Activated T-helper 1 cell treated with anti-CD3 and anti-CD28 coated beads, Interleukin-12 subunit alpha, Interleukin-12 subunit beta, Interleukin-2, Interleukin-4 antibody, amounts not matched to agents 30 ng/mL and 10 ng/mL and 1 ng/mL, durations not matched to agents 14 hours and 24 hours and 36 hours (primary cell): ENCODE measurements around the gene ZNF548. TPM values are rescaled to one million over a fixed set of nuclear protein-coding genes. Genes with fewer than 3 reads are reported as not detected.

ENCODE experiments used
- DNase-seq: peaks from one replicate; pipeline ENCODE4 v3.0.0; 2021; ENCODE audit warnings: low spot score
- H3K27ac Mint-ChIP-seq: one replicate; pipeline ENCODE4 v1.8.0; 2021; ENCODE audit warnings: mild to moderate bottlenecking, mixed read lengths
- H3K27me3 Mint-ChIP-seq: one replicate; pipeline ENCODE4 v1.8.0; 2022; ENCODE audit warnings: mild to moderate bottlenecking, moderate library complexity, mixed read lengths; ENCODE audit not compliant: insufficient read depth
- H3K36me3 Mint-ChIP-seq: one replicate; pipeline ENCODE4 v1.8.0; 2021; ENCODE audit warnings: low read depth, mixed read lengths
- H3K4me1 Mint-ChIP-seq: one replicate; pipeline ENCODE4 v1.8.0; 2021; ENCODE audit warnings: low read depth, mixed read lengths
- H3K4me3 Mint-ChIP-seq: one replicate; pipeline ENCODE4 v1.8.0; 2021; ENCODE audit warnings: mild to moderate bottlenecking, moderate library complexity, mixed read lengths
- H3K9me3 Mint-ChIP-seq: one replicate; pipeline ENCODE4 v1.8.0; 2021; ENCODE audit warnings: mixed read lengths
- intact Hi-C: fragments of 100-400 bp; cut with micrococcal nuclease; formaldehyde crosslinking; loops from one replicate; pipeline ENCODE4 v1.15.1; 2024
- total RNA-seq: library from RNA; stranded (reverse); gene quantifications from 2 replicates; pipeline ENCODE4 v1.2.3, GENCODE V29; 2022

Gene ZNF548
- 11.3 and 12.1 TPM in 2 replicates for total RNA-seq

DNA sequence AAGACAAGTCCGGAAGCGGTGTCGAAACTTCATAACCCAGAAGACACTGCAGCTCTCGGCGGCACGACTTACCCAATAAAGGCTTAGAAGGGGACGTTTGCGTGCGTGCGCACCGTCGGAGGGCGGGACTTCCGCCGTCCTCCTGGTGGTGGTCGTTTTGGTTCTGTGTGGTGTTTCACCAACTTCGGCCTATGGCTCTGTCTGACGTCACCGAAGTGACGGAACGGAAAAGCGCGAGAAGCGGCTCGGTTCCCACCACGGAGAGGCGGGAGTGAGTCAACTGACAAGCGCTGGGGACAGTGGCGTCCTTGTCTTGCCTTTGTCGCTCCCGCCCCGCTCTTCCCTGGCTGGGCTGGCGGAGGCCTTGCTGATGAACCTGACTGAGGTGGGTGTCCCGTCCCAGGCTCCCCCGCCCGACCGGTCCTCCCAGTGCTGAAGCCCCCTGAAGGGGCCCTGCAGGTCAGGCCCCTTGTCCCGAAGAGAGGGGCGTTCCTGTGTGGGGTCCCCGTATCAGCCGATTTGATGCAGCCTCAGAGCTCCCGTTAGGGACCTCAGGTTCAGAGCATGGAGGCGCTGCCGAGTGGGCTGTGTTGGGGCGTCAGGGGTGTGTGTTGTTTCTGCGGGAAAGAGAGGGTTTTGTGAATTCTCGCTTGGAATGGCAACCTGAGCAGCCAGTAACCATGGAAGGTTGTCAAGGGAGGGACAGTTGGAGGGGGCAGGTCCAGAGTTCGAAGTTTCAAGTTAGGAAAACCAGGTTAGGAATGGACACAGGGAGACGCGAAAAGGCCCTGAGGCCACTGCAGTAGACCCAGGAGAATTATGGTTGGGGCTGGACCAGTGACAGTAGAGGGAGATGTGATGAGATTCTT is at the start of gene ZNF548:
Gene ZNF548 (plus strand): TSS at position 125 of the 869 bp plus-strand sequence. CDS start 246 bp downstream, at position 371.
- peaks cover 54% of the 10 kb centered on the region for H3K9me3 Mint-ChIP-seq

DNA sequence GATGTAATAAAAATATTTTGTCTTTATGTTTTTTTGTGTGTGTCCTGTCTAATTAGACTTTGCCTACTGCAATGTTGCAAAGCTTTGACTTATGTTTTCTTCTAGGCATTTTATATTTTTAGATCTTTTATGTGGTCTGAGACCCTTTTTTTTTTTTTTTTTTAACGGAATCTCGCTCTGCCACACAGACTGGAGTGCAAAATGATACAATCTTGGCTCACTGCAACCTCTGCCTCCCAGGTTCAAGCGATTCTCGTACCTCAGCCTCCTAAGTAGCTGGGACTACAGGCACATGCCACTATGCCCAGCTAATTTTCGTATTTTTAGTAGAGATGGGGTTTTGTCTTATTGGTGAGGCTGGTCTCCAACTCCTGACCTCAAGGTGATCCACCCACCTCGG is 47.1 kb upstream of the ZNF548 start:
- Mint-ChIP-seq H3K4me3 (no peak overlapping the region), H3K27ac (no peak overlapping the region), H3K9me3 (peaks cover 20% of the 10 kb centered on the region), H3K36me3 (no peaks in the 10 kb centered on the region), H3K4me1 (no peaks in the 10 kb centered on the region), H3K27me3 (no peaks in the 10 kb centered on the region)
- intact Hi-C loops, result no loop called here
- no peak for DNase-seq

More for the DNA sequence above, at the start of gene ZNF548:
- intact Hi-C loops, result loop anchor here (1.0 kb wide), 12 partner anchors 21 to 612 kb away; partner anchors contain the start of genes TRAPPC2B, ZNF134, ZNF17 and ZNF264
- H3K27me3 Mint-ChIP-seq, result no peaks in the 10 kb centered on the region
- peak within 1 kb of the TSS; percentile 94 for H3K27ac Mint-ChIP-seq
- peak; percentile 92 for DNase-seq
- peak within 1 kb of the TSS; percentile 94 for H3K4me3 Mint-ChIP-seq
- peaks cover 25% of the 10 kb centered on the region for H3K36me3 Mint-ChIP-seq
- peaks cover 30% of the 10 kb centered on the region for H3K4me1 Mint-ChIP-seq

DNA sequence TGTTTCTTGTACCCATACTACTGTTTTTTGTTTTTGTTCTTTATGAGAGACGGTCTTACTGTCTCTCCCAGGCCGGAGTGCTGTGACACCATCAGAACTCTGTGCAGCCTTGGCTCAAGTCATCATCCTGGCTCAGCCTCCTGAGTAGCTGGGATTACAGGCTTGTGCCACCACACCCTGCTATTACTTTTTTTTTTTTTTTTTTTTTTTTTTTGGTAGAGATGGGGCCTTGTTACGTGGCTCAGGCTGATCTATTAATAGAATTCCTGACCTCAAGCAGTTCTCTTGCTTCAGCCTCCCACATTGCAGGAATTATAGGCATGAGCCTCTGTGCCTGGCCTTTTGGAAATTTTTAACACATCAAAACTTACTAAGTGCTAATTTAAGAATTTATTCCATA is 41.5 kb upstream of the ZNF548 start:
- DNase-seq, result no peak

DNA sequence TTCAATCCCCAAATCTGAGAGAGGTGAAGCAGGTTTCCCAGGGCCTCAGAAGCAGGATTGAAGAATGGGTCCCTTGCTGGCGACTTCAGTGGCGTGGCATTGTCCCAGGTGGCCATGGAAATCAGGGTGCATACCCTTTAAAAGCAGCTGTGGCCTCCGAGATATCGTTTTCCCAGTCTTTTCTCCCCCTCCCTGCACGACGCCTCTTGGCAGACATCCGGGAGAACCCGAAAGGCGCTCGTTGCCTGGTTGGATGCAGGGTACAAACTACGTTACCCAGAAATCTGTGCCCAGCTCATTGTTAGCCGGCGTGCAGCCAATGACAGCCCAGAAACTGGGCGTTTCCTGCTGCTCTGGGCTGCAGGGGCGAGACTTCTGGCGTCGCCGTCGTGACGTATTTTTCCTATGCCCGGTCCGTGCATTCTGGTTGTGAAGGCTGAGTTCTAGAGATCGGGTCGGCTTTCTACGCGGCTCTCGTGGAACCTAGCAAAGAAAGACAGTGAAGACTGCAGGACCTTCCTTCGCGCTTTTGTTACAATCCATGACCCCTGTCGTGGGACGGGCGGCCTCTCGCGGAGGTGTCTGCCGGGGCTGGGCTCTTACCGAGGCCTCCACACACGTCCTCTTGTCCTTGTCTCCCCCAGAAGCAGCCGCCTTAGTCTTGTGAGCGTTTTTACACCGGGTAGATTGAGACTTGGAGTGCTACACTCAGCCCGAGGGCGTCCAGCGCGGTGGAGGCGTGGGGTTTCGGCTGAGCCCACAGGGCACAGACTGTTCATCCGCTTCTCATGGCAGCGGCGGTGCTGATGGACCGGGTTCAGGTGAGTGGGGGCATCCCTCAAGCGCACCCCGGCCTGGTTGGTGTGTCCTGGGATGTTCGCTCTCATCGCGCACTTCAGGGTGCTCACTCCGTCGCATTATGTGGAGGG is 38.5 kb upstream of the ZNF548 start, which contains the start of gene ZNF304:
Gene ZNF304 (plus strand): TSS at position 395 of the 929 bp plus-strand sequence. CDS start 394 bp downstream, at position 789.
- peaks cover 50% of the 10 kb centered on the region for H3K36me3 Mint-ChIP-seq

More for the DNA sequence above, 41.5 kb upstream of the ZNF548 start:
- peaks cover 21% of the 10 kb centered on the region for H3K36me3 Mint-ChIP-seq
- H3K27me3 Mint-ChIP-seq, result no peaks in the 10 kb centered on the region
- intact Hi-C loops, result no loop called here
- H3K27ac Mint-ChIP-seq, result no peak overlapping the region
- H3K4me1 Mint-ChIP-seq, result peaks cover 23% of the 10 kb centered on the region
- peaks cover 26% of the 10 kb centered on the region for H3K9me3 Mint-ChIP-seq
- no peak overlapping the region for H3K4me3 Mint-ChIP-seq

DNA sequence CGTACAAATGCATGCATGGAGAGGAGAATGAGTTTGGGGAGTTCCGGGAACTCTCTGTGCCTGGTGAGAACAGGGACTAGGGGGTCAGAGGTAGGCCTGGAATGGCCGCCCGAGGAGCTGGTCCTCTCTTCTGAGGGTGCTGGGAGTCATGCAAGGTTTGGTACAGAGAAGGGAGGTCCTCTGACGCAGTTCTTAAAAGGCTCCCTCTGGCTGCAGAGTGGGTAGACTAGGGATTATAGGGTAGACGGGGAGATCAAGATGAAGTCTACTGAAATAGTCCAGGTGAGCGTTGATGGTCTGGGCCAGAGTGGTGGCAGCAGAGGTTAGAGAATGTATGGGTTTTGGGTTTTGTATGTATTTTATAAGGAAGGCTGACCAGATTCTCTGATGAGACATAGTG is 37.8 kb upstream of the ZNF548 start:
- intact Hi-C loops, result loop anchor here (1.0 to 5.0 kb wide), 8 partner anchors 11 to 175 kb away; partner anchors contain the start of genes TRAPPC2B, ZNF17, ZNF460 and ZNF543
- H3K27ac Mint-ChIP-seq, result peak overlapping the region; percentile 90
- H3K36me3 Mint-ChIP-seq, result peaks cover 57% of the 10 kb centered on the region
- H3K9me3 Mint-ChIP-seq, result peaks cover 58% of the 10 kb centered on the region
- peaks cover 29% of the 10 kb centered on the region for H3K4me1 Mint-ChIP-seq
- H3K27me3 Mint-ChIP-seq, result no peaks in the 10 kb centered on the region
- H3K4me3 Mint-ChIP-seq, result peak overlapping the region; percentile 92
- no peak for DNase-seq

More for the DNA sequence above, 38.5 kb upstream of the ZNF548 start, which contains the start of gene ZNF304:
- peak within 1 kb of the TSS; percentile 90 for H3K27ac Mint-ChIP-seq
- H3K4me3 Mint-ChIP-seq, result peak within 1 kb of the TSS; percentile 92
- peaks cover 50% of the 10 kb centered on the region for H3K9me3 Mint-ChIP-seq
- no peaks in the 10 kb centered on the region for H3K27me3 Mint-ChIP-seq
- peaks cover 29% of the 10 kb centered on the region for H3K4me1 Mint-ChIP-seq
- intact Hi-C loops, result loop anchor here (1.0 to 5.0 kb wide), 8 partner anchors 12 to 176 kb away; partner anchors contain the start of genes TRAPPC2B, ZNF17, ZNF460 and ZNF543
- peak; percentile 84 for DNase-seq

DNA sequence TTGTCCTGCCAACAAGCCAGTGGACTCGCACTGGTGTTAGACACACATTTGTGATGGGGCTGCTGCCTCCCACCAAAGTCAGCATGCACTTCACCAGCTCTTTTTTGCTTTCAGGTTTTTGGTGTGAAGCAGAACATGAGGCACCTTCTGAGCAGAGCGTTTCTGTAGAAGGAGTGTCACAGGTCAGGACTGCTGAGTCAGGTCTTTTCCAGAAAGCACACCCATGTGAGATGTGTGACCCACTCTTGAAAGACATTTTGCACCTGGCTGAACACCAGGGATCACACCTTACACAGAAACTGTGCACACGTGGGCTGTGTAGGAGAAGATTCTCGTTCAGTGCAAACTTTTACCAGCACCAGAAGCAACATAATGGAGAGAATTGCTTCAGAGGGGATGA is 33.7 kb upstream of the ZNF548 start:
- Mint-ChIP-seq H3K36me3 (peaks cover 80% of the 10 kb centered on the region), H3K4me1 (peaks cover 27% of the 10 kb centered on the region), H3K9me3 (peaks cover 75% of the 10 kb centered on the region), H3K27me3 (no peaks in the 10 kb centered on the region), H3K4me3 (no peak overlapping the region), H3K27ac (no peak overlapping the region)
- intact Hi-C loops, result no loop called here
- no peak for DNase-seq

DNA sequence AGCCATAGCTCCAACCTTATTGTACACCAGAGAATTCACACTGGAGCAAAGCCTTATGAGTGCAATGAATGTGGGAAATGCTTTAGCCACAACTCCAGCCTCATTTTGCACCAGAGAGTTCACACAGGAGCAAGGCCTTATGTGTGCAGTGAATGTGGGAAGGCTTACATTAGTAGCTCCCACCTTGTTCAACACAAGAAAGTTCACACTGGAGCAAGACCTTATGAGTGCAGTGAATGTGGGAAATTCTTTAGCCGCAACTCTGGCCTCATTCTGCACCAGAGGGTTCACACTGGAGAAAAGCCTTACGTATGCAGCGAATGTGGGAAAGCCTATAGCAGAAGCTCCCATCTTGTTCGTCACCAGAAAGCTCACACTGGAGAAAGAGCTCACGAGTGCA is 32.2 kb upstream of the ZNF548 start:
- no peak overlapping the region for H3K27ac Mint-ChIP-seq
- peaks cover 71% of the 10 kb centered on the region for H3K9me3 Mint-ChIP-seq
- H3K4me3 Mint-ChIP-seq, result no peak overlapping the region
- peaks cover 72% of the 10 kb centered on the region for H3K36me3 Mint-ChIP-seq
- peaks cover 13% of the 10 kb centered on the region for H3K4me1 Mint-ChIP-seq
- H3K27me3 Mint-ChIP-seq, result no peaks in the 10 kb centered on the region
- DNase-seq, result no peak
- intact Hi-C loops, result no loop called here

DNA sequence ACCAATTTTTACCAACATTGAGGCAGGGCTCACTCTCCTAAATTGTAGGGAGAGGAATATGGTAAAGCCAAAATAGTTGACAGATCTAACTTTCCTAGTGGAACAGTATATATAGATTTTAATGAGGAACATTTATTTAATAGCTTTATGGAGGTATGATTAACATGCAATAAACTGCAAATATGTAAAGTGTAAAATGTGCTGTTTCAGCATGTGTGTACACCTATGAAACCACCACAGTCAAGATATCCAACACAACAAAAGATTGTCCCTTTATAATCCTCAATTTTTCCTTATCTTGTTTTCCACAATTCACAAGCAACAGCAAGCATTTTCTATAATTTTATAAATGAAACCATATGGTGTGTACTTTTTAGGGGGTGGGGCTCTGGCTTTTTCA is 30.4 kb upstream of the ZNF548 start:
- Mint-ChIP-seq H3K36me3 (peaks cover 61% of the 10 kb centered on the region), H3K27ac (no peak overlapping the region), H3K27me3 (no peaks in the 10 kb centered on the region), H3K4me1 (peaks cover 16% of the 10 kb centered on the region), H3K9me3 (peaks cover 68% of the 10 kb centered on the region), H3K4me3 (no peak overlapping the region)
- intact Hi-C loops, result no loop called here
- no peak for DNase-seq

DNA sequence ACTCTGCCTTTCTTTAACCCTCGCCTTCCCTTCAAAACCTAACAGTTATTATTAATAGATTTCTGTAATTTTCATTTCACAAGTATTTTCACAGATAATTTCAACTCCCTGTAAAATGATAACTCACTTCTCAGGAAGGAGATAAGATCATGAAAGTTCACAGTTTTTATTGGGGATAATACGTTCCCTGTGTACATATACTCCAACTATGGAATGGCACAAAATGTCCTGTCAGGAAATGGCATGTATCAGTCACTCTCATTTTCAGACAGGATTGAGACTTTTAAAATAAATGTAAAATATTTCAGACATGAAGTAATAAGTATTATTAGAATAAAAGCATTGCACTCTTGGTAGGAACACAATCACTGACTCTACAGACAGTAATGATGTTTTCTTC is 27.2 kb upstream of the ZNF548 start:
- Mint-ChIP-seq H3K4me3 (no peak overlapping the region), H3K9me3 (peaks cover 49% of the 10 kb centered on the region), H3K4me1 (peaks cover 17% of the 10 kb centered on the region), H3K27me3 (no peaks in the 10 kb centered on the region), H3K36me3 (peaks cover 31% of the 10 kb centered on the region), H3K27ac (peak overlapping the region; percentile 97)
- DNase-seq, result no peak
- intact Hi-C loops, result loop anchor here (2.0 kb wide), 1 partner anchor 114 kb away; the partner anchor contains the start of gene ZNF772

DNA sequence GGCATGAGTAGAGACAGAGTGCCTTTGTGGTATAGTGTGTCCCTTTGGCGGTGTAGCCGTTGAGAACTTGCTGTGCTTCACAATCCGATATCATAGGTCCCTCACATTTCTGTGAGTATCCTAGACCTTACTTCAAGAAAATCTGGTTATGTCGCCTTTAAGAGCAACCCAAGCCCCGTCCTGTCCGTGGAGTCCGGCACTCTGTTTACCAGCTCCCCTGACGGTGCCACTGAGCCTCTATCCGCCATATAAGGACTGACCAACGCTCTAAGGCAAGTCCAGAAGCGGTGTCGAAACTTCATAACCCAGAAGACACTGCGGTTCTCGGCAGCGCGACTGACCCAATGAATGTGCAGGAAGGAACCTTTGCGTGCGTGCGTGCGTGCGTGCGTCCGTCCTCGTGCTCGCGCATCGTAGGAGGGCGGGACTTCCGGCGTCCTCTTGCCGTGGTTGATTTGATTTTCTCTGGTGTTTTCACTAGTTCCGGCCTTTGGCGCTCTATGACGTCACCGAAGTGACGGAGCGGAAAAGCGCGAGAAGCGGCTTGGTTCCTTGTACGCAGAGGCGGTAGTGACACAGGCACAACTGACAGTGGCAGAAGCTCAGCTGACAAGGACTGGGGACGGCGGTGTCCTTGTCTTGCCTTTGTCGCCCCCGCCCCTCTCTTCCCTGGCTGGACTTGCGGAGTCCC is 26.5 kb upstream of the ZNF548 start, which contains the start of the genes TRAPPC2B and ZNF547:
Gene TRAPPC2B (plus strand): TSS at position 555 of the 691 bp plus-strand sequence. CDS start 1,283 bp downstream, outside the sequence.
Gene ZNF547 (plus strand): TSS at position 555 of the 691 bp plus-strand sequence. CDS start 5,005 bp downstream, outside the sequence.
- peaks cover 50% of the 10 kb centered on the region for H3K9me3 Mint-ChIP-seq
- peak; percentile 98 for DNase-seq
- peak within 1 kb of the TSS; percentile 97 for H3K27ac Mint-ChIP-seq
- H3K36me3 Mint-ChIP-seq, result peaks cover 28% of the 10 kb centered on the region
- no peaks in the 10 kb centered on the region for H3K27me3 Mint-ChIP-seq
- peaks cover 17% of the 10 kb centered on the region for H3K4me1 Mint-ChIP-seq
- H3K4me3 Mint-ChIP-seq, result peak within 1 kb of the TSS; percentile 89
- intact Hi-C loops, result loop anchor here (1.0 to 2.0 kb wide), 16 partner anchors 12 to 820 kb away; partner anchors contain the start of genes ZNF17, ZNF211, ZNF264 and ZNF274

DNA sequence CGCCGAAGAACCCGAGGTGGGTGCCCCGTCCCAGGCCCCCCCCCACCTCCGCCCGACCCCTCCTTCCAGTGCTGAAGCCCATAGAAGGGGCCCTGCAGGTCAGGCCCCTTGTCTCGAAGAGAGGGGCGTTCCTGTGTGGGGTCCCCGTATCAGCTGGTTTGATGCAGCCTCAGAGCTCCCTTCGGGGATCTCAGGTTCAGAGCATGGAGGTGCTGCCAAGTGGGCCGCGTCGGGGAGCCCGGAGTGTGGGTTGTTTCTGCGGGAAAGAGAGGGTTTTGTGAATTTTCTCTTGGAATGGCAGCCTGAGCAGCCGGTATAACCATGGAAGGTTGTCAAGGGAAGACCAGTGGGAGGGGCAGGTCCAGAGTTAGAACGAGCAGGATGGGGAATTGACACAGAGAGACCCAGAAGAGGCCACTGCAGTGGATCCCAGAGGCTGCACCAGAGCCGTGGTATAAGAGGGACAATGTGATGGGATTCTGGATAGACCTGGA is 25.9 kb upstream of the ZNF548 start:
- H3K27me3 Mint-ChIP-seq, result no peaks in the 10 kb centered on the region
- no peak for DNase-seq
- peaks cover 50% of the 10 kb centered on the region for H3K9me3 Mint-ChIP-seq
- H3K36me3 Mint-ChIP-seq, result peaks cover 25% of the 10 kb centered on the region
- peaks cover 17% of the 10 kb centered on the region for H3K4me1 Mint-ChIP-seq
- intact Hi-C loops, result loop anchor here (1.0 to 2.0 kb wide), 16 partner anchors 12 to 820 kb away; partner anchors contain the start of genes ZNF17, ZNF211, ZNF264 and ZNF274
- H3K4me3 Mint-ChIP-seq, result peak overlapping the region; percentile 89
- peak overlapping the region; percentile 97 for H3K27ac Mint-ChIP-seq
